B cell (primary cell): ENCODE measurements around the gene GPRC6A. TPM values are rescaled to one million over a fixed set of nuclear protein-coding genes. Genes with fewer than 3 reads are reported as not detected.

Experiments used
- ATAC-seq: fragments of 200-7000 bp; cut with Tn5 transposase; one replicate; pipeline ENCODE4 v1.10.0; 2021; ENCODE audit warnings: low read depth, mild to moderate bottlenecking, moderate number of reproducible peaks, moderate library complexity
- CTCF ChIA-PET: fragments of 350-600 bp; sonication (Branson Sonifier 250); formaldehyde crosslinking; loops from one replicate; lab custom pipeline; 2021; ENCODE audit warnings: antibody characterized with exemption, inconsistent platforms; lab: Charles Lee
- POLR2A ChIA-PET: fragments of 350-600 bp; sonication (Branson Sonifier 250); formaldehyde crosslinking; loops from one replicate; lab custom pipeline; 2021; ENCODE audit warnings: antibody characterized with exemption; lab: Charles Lee
- DNase-seq: peaks from one replicate; pipeline ENCODE4 v3.0.0; 2013
- H2AFZ ChIP-seq: 2 replicates; pipeline ENCODE4 v1.6.1; 2012; ENCODE audit warnings: mild to moderate bottlenecking, low read depth, low read length; ENCODE audit not compliant: insufficient read depth, poor library complexity, severe bottlenecking
- H3K27ac ChIP-seq, 2 donors: 1 replicate in 1 of 2; 2 replicates in 1 of 2; pipeline ENCODE4 v1.5.1; 2012 to 2013; ENCODE audit warnings: low read length in 2 of 2, mild to moderate bottlenecking in 2 of 2, moderate library complexity in 1 of 2
- H3K27me3 ChIP-seq, 4 experiments: fragments of 200-600 bp in 1 of 4; sonication (generic) in 1 of 4; replicated peaks in 1 of 4; 1 replicate in 2 of 4; 2 replicates in 2 of 4; pipeline versions ENCODE4 v1.6.1 to v1.7.0; 2013 to 2016; ENCODE audit warnings: low read length in 3 of 4, mild to moderate bottlenecking in 2 of 4, mixed read lengths in 1 of 4, moderate library complexity in 1 of 4; ENCODE audit not compliant: insufficient read depth in 4 of 4, control insufficient read depth in 3 of 4; ENCODE audit errors: control extremely low read depth in 1 of 4
- H3K36me3 ChIP-seq, 2 experiments: replicated peaks in 1 of 2; 1 replicate in 1 of 2; 2 replicates in 1 of 2; pipeline versions ENCODE4 v1.6.1 to v1.7.1; 2013; ENCODE audit warnings: low read length in 1 of 2; ENCODE audit not compliant: insufficient read depth in 2 of 2, control insufficient read depth in 1 of 2; ENCODE audit errors: control extremely low read depth in 1 of 2, extremely low read depth in 1 of 2
- H3K4me1 ChIP-seq, 2 donors: fragments of 200-600 bp in 1 of 2; sonication (generic) in 1 of 2; 1 replicate in 1 of 2; 2 replicates in 1 of 2; pipeline versions ENCODE4 v1.5.1 to v1.6.1; 2013 to 2017; ENCODE audit warnings: low read length in 2 of 2; ENCODE audit not compliant: control insufficient read depth in 2 of 2, insufficient read depth in 2 of 2
- H3K4me2 ChIP-seq: replicated peaks from 2 replicates; pipeline ENCODE3; 2012; ENCODE audit warnings: mild to moderate bottlenecking, low read depth, low read length; ENCODE audit not compliant: poor library complexity, severe bottlenecking
- H3K4me3 ChIP-seq, 5 experiments: fragments of 200-600 bp in 1 of 5; sonication (generic) in 1 of 5; 1 replicate in 3 of 5; 2 replicates in 2 of 5; pipeline versions ENCODE4 v1.5.1 to v1.7.0; 2011 to 2016; ENCODE audit warnings: low read length in 4 of 5, mild to moderate bottlenecking in 4 of 5, low read depth in 2 of 5, control low read depth in 1 of 5, moderate library complexity in 1 of 5; ENCODE audit not compliant: insufficient read depth in 1 of 5; ENCODE audit errors: control extremely low read depth in 1 of 5, extremely low read depth in 1 of 5
- H3K79me2 ChIP-seq: fragments of 200-600 bp; sonication (generic); one replicate; pipeline ENCODE4 v1.6.0; 2016; ENCODE audit warnings: low read length; ENCODE audit not compliant: control insufficient read depth, insufficient read depth
- H3K9ac ChIP-seq: fragments of 200-600 bp; sonication (generic); 2 replicates; pipeline ENCODE4 v1.6.1; 2017; ENCODE audit warnings: mild to moderate bottlenecking, low read length, moderate library complexity
- H3K9me3 ChIP-seq, 3 donors: one replicate each; pipeline versions ENCODE4 v1.6.1 to v1.7.1; 2013; ENCODE audit warnings: low read length in 2 of 3; ENCODE audit not compliant: control insufficient read depth in 2 of 3, insufficient read depth in 1 of 3; ENCODE audit errors: control extremely low read depth in 1 of 3
- H4K20me1 ChIP-seq: 2 replicates; pipeline ENCODE4 v1.6.0; 2012; ENCODE audit warnings: mild to moderate bottlenecking, low read length; ENCODE audit not compliant: insufficient read depth, control insufficient read depth, poor library complexity, severe bottlenecking
- H3K27ac Mint-ChIP-seq: one replicate; pipeline ENCODE4 v1.8.0; 2021; ENCODE audit warnings: mixed read lengths
- H3K27me3 Mint-ChIP-seq: one replicate; pipeline ENCODE4 v1.8.0; 2021; ENCODE audit warnings: mixed read lengths
- H3K4me1 Mint-ChIP-seq: one replicate; pipeline ENCODE4 v1.8.0; 2021; ENCODE audit warnings: mixed read lengths
- H3K4me3 Mint-ChIP-seq: one replicate; pipeline ENCODE4 v1.8.0; 2021; ENCODE audit warnings: mixed read lengths
- H3K9me3 Mint-ChIP-seq: one replicate; pipeline ENCODE4 v1.8.0; 2022; ENCODE audit warnings: mixed read lengths; ENCODE audit not compliant: insufficient read depth
- EZH2 ChIP-seq: IDR thresholded peaks from 2 replicates; pipeline ENCODE4 v1.6.1; 2012; ENCODE audit warnings: borderline replicate concordance, low read depth, mild to moderate bottlenecking, moderate library complexity, low read length; ENCODE audit not compliant: insufficient read depth, poor library complexity, severe bottlenecking
- whole genome bisulfite sequencing: methylation state at CpG from one replicate; pipeline ENCODE4 v1.1.5; 2013; ENCODE audit warnings: missing lambda C conversion rate; ENCODE audit not compliant: insufficient coverage; 5-methylcytosine and 5-hydroxymethylcytosine counted together
- intact Hi-C: fragments of 100-400 bp; cut with micrococcal nuclease; formaldehyde crosslinking; loops from one replicate; pipeline ENCODE4 v1.10.0; 2022
- polyA plus RNA-seq: library from polyadenylated mRNA; depleted of rRNA; stranded (reverse); fragments of >200 nt; gene quantifications from 2 replicates; pipeline ENCODE4 v1.2.3, GENCODE V29; 2012
- total RNA-seq, 2 donors: library from RNA; stranded (reverse); fragments of 120-200 nt in 1 of 2; gene quantifications; 1 replicate in 1 of 2; 2 replicates in 1 of 2; pipeline versions ENCODE4 v1.2.3 to v1.2.4, GENCODE V29; 2013 to 2022
- TF ChIP-seq, protein P1 (sequence below): fragments of 200-600 bp; IDR thresholded peaks from one replicate; pipeline ENCODE4 v1.8.0; 2022; ENCODE audit warnings: antibody characterized with exemption, mild to moderate bottlenecking

Gene GPRC6A
- total and polyA plus RNA-seq, 2 donors (not counting 1 experiment from before 2014, with no cell fraction given), result not detected

DNA sequence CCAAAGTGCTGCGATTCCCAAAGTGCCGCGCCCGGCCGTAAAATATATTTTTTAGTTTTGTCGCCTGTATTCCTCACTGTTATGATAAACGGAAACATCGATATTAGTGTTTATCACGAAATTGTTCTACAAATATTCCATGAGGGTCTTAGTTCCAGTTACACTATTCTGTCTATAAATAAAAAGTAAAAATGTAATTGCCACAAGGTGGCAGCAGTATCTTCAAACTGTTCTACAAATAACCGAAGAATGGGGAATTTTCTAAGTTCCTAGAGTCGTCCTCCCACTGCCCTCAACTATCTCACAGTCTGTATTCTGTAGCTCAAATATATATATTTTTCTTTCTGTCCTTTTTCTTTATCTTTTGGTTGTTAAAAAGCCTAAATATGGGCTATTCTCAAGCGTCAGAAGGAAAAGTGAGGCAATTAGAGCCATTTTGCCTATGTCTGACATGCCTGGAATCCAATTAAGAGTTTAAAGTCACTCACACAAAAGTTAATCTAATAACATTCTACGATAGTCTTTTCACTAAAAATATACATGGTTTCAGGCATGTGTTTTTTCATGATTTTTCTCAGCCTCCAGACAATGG is 49.2 kb downstream of the GPRC6A start:
- Mint-ChIP-seq H3K4me3 (no peak overlapping the region), H3K27me3 (peaks cover 16% of the 10 kb centered on the region), H3K27ac (no peak overlapping the region), H3K4me1 (no peaks in the 10 kb centered on the region), H3K9me3 (no peaks in the 10 kb centered on the region)
- H3K27me3 ChIP-seq, result peaks cover 0 to 4% (median 0%) of the 10 kb centered on the region in 4 experiments
- no peak overlapping the region for H2AFZ ChIP-seq
- DNase-seq, result peak; percentile 11
- no peaks in the 10 kb centered on the region for H4K20me1 ChIP-seq
- no peak for ATAC-seq
- intact Hi-C loops, result no loop called here
- TF ChIP-seq, protein P1, sequence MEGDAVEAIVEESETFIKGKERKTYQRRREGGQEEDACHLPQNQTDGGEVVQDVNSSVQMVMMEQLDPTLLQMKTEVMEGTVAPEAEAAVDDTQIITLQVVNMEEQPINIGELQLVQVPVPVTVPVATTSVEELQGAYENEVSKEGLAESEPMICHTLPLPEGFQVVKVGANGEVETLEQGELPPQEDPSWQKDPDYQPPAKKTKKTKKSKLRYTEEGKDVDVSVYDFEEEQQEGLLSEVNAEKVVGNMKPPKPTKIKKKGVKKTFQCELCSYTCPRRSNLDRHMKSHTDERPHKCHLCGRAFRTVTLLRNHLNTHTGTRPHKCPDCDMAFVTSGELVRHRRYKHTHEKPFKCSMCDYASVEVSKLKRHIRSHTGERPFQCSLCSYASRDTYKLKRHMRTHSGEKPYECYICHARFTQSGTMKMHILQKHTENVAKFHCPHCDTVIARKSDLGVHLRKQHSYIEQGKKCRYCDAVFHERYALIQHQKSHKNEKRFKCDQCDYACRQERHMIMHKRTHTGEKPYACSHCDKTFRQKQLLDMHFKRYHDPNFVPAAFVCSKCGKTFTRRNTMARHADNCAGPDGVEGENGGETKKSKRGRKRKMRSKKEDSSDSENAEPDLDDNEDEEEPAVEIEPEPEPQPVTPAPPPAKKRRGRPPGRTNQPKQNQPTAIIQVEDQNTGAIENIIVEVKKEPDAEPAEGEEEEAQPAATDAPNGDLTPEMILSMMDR, result peak; percentile 40
- TF ChIP-seq EZH2, result no peak
- H3K79me2 ChIP-seq, result no peaks in the 10 kb centered on the region
- CTCF ChIA-PET, result interaction anchor here (0.7 to 1.2 kb wide), 2 partner anchors 14 to 636 kb away, joined by 3 to 4 read pairs; no protein-coding TSS in a partner anchor
- H3K9me3 ChIP-seq, result peaks cover 0 to 3% (median 0%) of the 10 kb centered on the region in 3 donors
- WGBS, result 60% methylated on average over 1 of the region's 13 CpGs
- no peaks in the 10 kb centered on the region for H3K36me3 ChIP-seq
- no peak overlapping the region for H3K9ac ChIP-seq
- no peak overlapping the region for H3K27ac ChIP-seq
- no peaks in the 10 kb centered on the region for H3K4me1 ChIP-seq
- no peak overlapping the region for H3K4me2 ChIP-seq
- H3K4me3 ChIP-seq, result no peak overlapping the region
- POLR2A ChIA-PET, result no interaction called here

DNA sequence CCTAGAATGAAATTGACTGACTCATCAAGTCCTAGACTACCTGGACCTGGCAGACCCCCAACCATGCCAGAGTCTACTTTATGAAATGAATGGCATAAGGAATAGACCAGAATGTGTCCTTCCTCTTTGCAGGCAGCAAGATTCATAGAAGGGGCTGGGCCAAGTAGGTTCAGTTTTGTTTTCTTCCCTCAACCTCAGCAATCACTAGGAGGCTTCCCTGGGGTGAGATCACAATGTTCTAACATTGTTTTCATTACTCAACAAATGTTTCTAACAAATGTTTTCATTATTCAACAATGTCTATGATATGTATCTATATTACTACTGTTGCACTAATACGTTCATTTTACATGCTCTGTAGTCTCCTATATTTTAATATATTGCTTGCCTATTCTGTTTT is 55.0 kb downstream of the GPRC6A start:
- H3K4me3 ChIP-seq, result no peak overlapping the region
- intact Hi-C loops, result no loop called here
- no peaks in the 10 kb centered on the region for H3K27me3 ChIP-seq
- no peaks in the 10 kb centered on the region for H3K9me3 ChIP-seq
- H3K4me3 Mint-ChIP-seq, result no peak overlapping the region
- H3K27ac ChIP-seq, result no peak overlapping the region
- H4K20me1 ChIP-seq, result no peaks in the 10 kb centered on the region
- H3K79me2 ChIP-seq, result no peaks in the 10 kb centered on the region
- DNase-seq (no peak), ATAC-seq (no peak)
- no peaks in the 10 kb centered on the region for H3K4me1 ChIP-seq
- POLR2A ChIA-PET, result no interaction called here
- no CpG with 5 or more reads among the region's 1 CpG for WGBS
- H3K36me3 ChIP-seq, result no peaks in the 10 kb centered on the region
- H3K4me1 Mint-ChIP-seq, result no peaks in the 10 kb centered on the region
- no peak overlapping the region for H3K4me2 ChIP-seq
- no peaks in the 10 kb centered on the region for H3K9me3 Mint-ChIP-seq
- H2AFZ ChIP-seq, result no peak overlapping the region
- H3K9ac ChIP-seq, result no peak overlapping the region
- TF ChIP-seq, protein P1, result no peak
- no peak for TF ChIP-seq EZH2
- H3K27me3 Mint-ChIP-seq, result peaks cover 16% of the 10 kb centered on the region
- H3K27ac Mint-ChIP-seq, result no peak overlapping the region
- CTCF ChIA-PET, result no interaction called here
